ENCODE results near the gene BIN1.
A peak's percentile ranks its signal among the peaks of the same experiment; 100 is the strongest.

Gene BIN1

DNA sequence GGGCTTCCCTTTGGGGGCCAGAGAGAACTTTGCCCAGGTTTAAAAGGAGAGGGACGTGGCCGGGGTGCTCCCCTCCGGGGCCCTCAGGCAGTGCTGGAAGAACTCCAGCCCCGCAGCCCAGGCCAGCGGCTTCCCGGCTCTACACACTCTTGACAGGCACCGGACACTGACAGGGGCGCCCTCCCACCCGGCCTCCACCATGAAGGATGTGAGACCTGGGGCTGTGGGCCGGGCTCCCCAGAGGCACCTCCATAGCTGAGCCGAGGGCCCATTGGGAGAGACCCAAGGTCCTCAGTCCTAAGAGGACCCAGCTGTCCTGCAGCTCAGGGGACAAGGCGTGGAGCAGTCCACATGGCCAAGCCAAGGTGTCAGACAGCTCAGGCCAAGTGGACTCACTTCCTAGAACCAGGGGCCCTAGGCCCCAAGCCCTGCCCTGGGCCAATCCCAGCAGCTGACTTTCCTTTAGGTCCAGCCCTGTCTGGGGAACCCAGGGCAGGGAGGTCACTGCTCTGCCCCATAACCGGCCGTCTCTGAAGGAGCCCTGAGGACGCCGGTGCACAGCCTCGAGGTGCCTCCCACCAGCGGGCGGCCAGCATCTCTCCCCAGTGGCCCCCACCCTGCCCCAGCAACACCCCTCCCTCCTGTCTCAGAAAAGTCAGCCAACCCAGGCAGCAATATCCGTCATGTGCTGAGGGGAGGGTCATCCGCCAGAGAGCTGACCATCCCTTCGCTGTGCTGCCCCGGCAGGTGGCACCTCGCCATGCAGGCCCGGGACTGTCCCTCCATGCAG is 51.8 kb downstream of the BIN1 start:
- peak; percentile 1 for DNase-seq

DNA sequence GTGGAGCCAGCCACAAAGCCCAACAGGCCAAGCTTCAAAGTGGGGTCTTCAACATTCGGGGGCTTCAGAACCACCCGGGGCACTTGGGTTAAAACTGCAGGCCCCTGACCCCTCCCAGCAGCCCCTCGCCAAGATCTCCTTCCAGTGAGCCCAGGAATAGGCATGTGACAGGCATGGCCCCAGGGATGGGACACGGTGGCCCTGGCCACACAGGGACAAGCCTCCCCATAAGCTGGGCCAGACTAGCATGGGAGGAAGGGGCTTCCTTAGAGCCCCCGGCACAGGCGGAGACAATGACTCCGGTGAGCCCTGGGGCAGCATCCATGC is 52.4 kb downstream of the BIN1 start:
- DNase-seq, result no peak

- no peak for DNase-seq
These were observed 53.0 kb downstream of the BIN1 start for GRCh38 chr2:127053731-127054603.

- no peak for DNase-seq
These were observed 53.9 kb downstream of the BIN1 start for GRCh38 chr2:127052771-127053691.

DNA sequence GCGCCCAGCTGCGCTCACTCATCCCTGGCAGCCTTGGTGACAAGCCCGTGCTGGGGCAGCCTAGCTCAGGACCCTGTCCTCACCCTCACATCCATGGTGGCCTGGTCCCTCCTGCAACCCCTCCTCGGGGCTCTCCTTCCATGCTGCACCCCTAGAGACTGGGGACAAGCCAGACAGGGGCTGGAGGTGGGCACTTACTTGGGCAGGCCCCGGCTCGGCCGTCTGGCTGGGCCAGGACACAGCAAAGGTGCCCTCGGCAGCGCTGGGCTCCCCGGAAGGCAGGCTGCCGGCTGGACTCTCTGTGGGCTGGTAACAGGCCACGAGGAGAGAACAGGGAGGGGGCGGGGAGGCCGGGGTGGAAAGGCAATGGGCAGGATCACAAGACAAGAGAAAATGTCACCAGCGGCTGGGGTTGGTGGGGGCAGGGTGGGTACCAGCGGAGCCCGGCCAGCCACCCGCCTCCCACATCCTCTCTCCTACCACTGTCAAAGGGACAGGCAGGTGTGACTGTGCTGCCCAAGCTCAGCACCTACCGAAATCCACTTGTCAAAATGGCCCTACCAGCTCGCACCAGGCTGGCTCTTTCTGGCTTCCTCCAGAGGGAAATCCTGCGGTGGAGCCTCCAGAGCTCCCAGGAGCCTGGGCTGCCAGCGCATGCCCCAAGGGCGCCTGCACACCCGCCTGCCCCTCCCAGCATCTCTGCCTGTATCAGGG is 54.7 kb downstream of the BIN1 start:
- no peak for DNase-seq

- no peak for DNase-seq
These were observed 55.6 kb downstream of the BIN1 start for GRCh38 chr2:127051116-127052056.

DNA sequence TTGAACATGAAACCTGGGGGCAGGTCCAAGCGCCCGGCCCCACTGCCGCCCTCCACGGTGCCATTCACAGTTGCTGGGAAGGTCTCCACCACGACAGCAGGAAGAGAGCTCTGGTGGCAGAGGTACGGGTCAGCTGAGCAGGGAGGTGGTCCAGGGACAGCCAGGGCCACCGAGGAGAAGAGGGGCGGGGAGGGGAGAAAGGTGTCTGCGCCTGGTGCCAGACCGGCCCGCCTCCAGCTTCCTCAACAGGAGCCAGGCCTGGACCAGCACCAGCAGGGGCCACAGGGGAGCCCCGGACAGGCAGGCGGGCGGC is 56.2 kb downstream of the BIN1 start:
- DNase-seq, result no peak

GRCh38 chr2:127049927-127050802 is 56.8 kb downstream of the BIN1 start:
- DNase-seq, result peak; percentile 73

GRCh38 chr2:127048969-127049897 is 57.7 kb downstream of the BIN1 start:
- no peak for DNase-seq

DNA sequence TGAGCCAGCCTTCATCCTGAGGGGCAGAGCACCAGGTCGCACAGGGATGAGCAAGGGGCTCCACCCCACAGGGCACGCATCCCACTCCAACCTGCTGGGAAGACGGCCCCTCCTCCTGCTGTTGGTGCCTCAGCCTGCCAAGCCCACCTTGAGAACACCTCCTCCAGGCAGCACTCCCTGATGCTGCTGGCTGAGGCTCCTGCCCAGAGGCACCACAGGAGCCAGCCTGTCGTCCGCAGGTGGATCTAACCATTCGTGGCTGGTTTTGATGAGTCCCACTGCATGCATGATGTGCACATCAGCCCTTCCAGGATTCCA is 58.4 kb downstream of the BIN1 start:
- no peak for DNase-seq

DNA sequence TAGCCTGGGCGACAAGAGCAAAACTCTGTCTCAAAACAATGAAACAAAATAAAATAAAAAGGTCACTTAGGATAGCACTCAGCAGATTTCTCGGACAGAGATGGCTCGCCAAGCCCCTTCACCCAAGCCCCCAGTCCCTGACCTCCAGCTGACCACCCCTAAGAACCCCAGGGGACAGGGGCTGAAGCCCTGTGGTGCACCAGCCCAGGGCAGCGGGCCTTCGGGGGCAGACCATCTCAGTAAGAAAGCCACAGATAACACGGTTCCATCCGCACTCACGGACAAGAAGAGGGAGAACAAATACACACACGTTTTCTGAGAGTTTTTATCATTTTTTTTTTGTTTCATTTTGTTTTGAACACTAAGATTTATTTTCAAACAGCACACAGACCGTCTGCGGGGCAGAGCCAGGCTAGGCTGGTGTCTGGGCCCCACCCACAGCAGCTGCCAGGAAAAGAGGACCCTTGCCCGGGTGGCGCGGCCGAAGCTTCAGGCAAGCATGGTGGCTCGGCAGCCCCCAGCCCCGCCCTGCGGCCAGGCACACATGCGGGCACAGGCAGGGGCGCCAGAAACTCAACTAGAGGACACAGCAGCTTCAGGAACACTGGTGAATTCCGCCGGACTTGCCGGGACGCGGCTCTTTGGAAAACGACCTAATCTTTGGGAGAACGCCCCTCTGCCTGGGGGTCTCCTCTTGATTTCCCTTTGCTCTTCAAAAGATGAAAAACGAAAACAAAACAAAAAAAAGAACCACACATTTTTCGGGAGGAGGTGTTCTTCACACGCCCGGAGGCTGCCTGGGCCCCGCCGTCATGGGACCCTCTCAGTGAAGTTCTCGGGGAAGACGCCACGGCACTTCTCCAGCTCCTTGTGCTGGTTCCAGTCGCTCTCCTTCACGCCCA is 59.0 kb downstream of the BIN1 start:
- no peak for DNase-seq

DNA sequence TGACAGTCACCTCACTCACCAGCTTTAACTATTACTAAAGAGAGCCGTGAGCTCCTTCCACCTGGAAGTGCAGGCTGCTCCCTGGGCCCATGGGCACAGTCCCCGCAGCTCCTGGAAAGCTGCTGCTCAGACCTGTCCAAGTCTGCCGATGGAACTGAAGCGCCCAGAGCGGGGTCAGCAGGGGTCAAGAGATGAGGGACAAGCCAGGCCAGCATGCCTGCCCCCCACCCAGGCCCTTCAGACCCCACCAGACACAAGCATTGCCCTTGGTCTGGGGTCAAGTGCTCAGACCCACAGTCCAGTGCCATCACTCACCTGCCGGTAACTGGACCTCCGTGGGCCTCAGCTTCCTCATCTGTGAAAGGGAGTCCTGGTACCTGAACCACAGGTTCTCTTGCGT is 59.9 kb downstream of the BIN1 start:
- no peak for DNase-seq

- no peak for DNase-seq
These were observed 60.4 kb downstream of the BIN1 start for GRCh38 chr2:127046579-127046978.

DNA sequence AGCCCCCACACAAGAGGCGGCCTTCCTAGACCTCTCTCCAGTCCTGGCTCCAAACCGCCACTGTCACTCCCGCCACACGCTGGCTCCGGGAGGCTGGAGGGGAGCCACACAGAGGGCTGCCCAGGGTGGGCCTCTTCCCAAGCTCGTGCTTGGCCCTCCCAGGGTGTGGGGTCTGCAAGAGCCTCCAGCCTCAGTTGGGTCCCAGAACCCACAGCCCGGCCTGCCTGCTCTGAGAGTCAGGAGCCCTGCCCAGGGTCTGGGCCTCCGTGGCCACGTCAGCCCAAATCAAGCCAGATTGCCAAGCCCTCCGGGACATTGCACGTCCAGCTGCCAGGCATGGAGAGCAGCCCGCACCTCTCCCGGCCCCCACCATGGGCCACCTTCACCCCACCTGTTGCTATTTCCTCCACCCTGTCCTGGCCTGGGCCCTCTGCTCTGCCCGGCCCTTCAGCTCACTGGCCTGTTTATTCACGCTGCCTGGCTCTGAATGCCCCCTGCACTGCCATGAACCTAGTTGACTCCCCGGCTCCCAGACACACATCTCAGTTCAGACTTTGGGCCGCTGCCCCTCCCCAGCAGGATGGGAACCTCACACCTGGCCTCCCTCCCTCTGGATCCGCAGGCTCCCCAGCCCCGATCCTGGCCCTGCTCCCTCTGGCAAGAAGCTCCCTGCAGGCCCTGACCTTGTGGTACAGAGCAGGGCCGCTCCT is 61.0 kb downstream of the BIN1 start:
- no peak for DNase-seq

DNA sequence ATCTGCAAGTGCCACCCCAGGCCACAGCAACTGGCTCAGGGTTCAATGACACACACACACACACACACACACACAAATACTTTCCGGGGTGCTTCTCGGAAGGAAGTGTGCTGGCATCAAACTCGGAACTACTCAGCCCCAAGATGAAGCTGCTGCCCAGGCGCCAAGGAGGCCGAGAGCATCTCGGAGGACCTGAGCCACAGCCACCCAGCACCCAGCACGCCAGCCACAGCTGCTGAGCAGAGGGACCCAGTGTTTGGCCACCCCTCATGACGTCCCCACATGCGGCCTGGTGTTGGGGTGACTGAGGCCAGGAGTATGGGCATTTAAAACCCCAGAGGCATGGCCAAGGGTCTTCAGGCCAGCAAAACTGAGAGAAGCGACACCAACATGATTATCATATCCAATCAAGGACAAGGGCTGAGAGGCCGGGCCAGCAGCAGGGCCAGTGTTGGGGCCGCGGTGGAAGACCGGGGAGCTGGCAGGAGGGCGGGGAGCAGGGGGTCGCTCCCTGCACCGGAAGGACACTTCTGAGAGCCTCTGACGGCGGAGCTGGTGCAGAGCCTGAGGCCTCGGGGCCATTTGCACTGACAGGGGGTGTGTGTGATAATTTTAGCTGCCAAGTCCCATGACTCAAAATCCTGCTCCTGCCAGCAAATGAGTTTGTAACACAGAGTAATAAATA is 61.8 kb downstream of the BIN1 start:
- no peak for DNase-seq

GRCh38 chr2:127044165-127044718 is 62.7 kb downstream of the BIN1 start:
- DNase-seq, result no peak

Measured in stimulated activated CD4-positive, alpha-beta T cell treated with anti-CD3 and anti-CD28 coated beads, Interleukin-4, amount 100 ng/mL, for 1 hour (primary cell).